ENCODE measurements around the gene ACSM4.

Gene ACSM4

GRCh38 chr12:7339675-7340074 is 35.8 kb downstream of the ACSM4 start:
- no peak overlapping the region for H4K8ac ChIP-seq (ENCODE audit: low read depth, low read length)
- no peak overlapping the region for H3K9ac ChIP-seq (ENCODE audit: low read depth, low read length, poor library complexity)
- H3K27ac ChIP-seq (replicated peaks; ENCODE audit: low read length), result no peak overlapping the region
- no peak overlapping the region for H2BK12ac ChIP-seq (ENCODE audit: low read length)
- H4K91ac ChIP-seq (ENCODE audit: low read depth, low read length, poor library complexity), result no peak overlapping the region
- H3K36me3 ChIP-seq (replicated peaks in 1 of 2; ENCODE audit: control insufficient read depth in 2 of 2, insufficient read depth in 2 of 2, low read length in 2 of 2), result no peaks in the 10 kb centered on the region
- no peak overlapping the region for H3K4ac ChIP-seq (ENCODE audit: low read length)
- H3K4me1 ChIP-seq (ENCODE audit: control insufficient read depth in 2 of 2, insufficient read depth in 1 of 2, low read depth in 1 of 2, low read length in 2 of 2), result no peaks in the 10 kb centered on the region
- no peaks in the 10 kb centered on the region for H3K27me3 ChIP-seq (ENCODE audit: control insufficient read depth in 3 of 3, insufficient read depth in 3 of 3, low read depth in 1 of 3, low read length in 3 of 3)
- no peak overlapping the region for H2BK15ac ChIP-seq (ENCODE audit: low read length)
- no peak overlapping the region for H2AK5ac ChIP-seq (ENCODE audit: low read depth, low read length)
- no peak overlapping the region for H2AFZ ChIP-seq (ENCODE audit: low read length)
- H3K23ac ChIP-seq (ENCODE audit: low read depth, low read length, poor library complexity), result no peak overlapping the region
- no peaks in the 10 kb centered on the region for H3K79me1 ChIP-seq (ENCODE audit: low read depth, low read length)
- no CpG with 5 or more reads among the region's 1 CpG for WGBS, 2 donors (ENCODE audit: extremely low coverage in 2 of 2, insufficient read length in 2 of 2, insufficient replicate concordance in 1 of 2)
- H3K18ac ChIP-seq (ENCODE audit: low read length), result no peak overlapping the region
- H3K14ac ChIP-seq (ENCODE audit: low read length), result no peak overlapping the region
- DNase-seq (ENCODE audit: low spot score), result no peak
- no peak overlapping the region for H3K4me2 ChIP-seq (ENCODE audit: insufficient read depth, low read length, poor library complexity, severe bottlenecking)
- no peak overlapping the region for H3K4me3 ChIP-seq (ENCODE audit: low read length in 2 of 2)
- peaks cover 0 to 4% of the 10 kb centered on the region in 2 donors for H3K9me3 ChIP-seq (replicated peaks in 1 of 2; ENCODE audit: control insufficient read depth in 2 of 2, insufficient read depth in 1 of 2, low read depth in 1 of 2, low read length in 2 of 2)
- no peak overlapping the region for H2BK120ac ChIP-seq (ENCODE audit: low read depth, low read length)
- H2BK5ac ChIP-seq (ENCODE audit: low read length), result no peak overlapping the region

GRCh38 chr12:7344833-7345606 is 41.1 kb downstream of the ACSM4 start:
- peaks cover 0 to 5% of the 10 kb centered on the region in 2 donors for H3K9me3 ChIP-seq (replicated peaks in 1 of 2; ENCODE audit: control insufficient read depth in 2 of 2, insufficient read depth in 1 of 2, low read depth in 1 of 2, low read length in 2 of 2)
- no peak overlapping the region for H2AFZ ChIP-seq (ENCODE audit: low read length)
- no peak overlapping the region for H3K4ac ChIP-seq (ENCODE audit: low read length)
- H4K91ac ChIP-seq (ENCODE audit: low read depth, low read length, poor library complexity), result no peak overlapping the region
- H3K27me3 ChIP-seq (ENCODE audit: control insufficient read depth in 3 of 3, insufficient read depth in 3 of 3, low read depth in 1 of 3, low read length in 3 of 3), result no peaks in the 10 kb centered on the region
- H2BK120ac ChIP-seq (ENCODE audit: low read depth, low read length), result no peak overlapping the region
- no peak overlapping the region for H2BK15ac ChIP-seq (ENCODE audit: low read length)
- no peak overlapping the region for H3K4me2 ChIP-seq (ENCODE audit: insufficient read depth, low read length, poor library complexity, severe bottlenecking)
- H3K9ac ChIP-seq (ENCODE audit: low read depth, low read length, poor library complexity), result no peak overlapping the region
- H4K8ac ChIP-seq (ENCODE audit: low read depth, low read length), result no peak overlapping the region
- H3K79me1 ChIP-seq (ENCODE audit: low read depth, low read length), result no peaks in the 10 kb centered on the region
- no peak overlapping the region for H2BK12ac ChIP-seq (ENCODE audit: low read length)
- H2AK5ac ChIP-seq (ENCODE audit: low read depth, low read length), result no peak overlapping the region
- H3K4me3 ChIP-seq (ENCODE audit: low read length in 2 of 2), result no peak overlapping the region
- no peak overlapping the region for H3K18ac ChIP-seq (ENCODE audit: low read length)
- H2BK5ac ChIP-seq (ENCODE audit: low read length), result no peak overlapping the region
- H3K27ac ChIP-seq (replicated peaks; ENCODE audit: low read length), result no peak overlapping the region
- DNase-seq (ENCODE audit: low spot score), result no peak
- no peak overlapping the region for H3K14ac ChIP-seq (ENCODE audit: low read length)
- H3K4me1 ChIP-seq (ENCODE audit: control insufficient read depth in 2 of 2, insufficient read depth in 1 of 2, low read depth in 1 of 2, low read length in 2 of 2), result no peaks in the 10 kb centered on the region
- H3K36me3 ChIP-seq (replicated peaks in 1 of 2; ENCODE audit: control insufficient read depth in 2 of 2, insufficient read depth in 2 of 2, low read length in 2 of 2), result no peaks in the 10 kb centered on the region
- H3K23ac ChIP-seq (ENCODE audit: low read depth, low read length, poor library complexity), result no peak overlapping the region

- H2BK15ac ChIP-seq (ENCODE audit: low read length), result no peak overlapping the region
- H3K9me3 ChIP-seq (replicated peaks in 1 of 2; ENCODE audit: control insufficient read depth in 2 of 2, insufficient read depth in 1 of 2, low read depth in 1 of 2, low read length in 2 of 2), result peaks cover 0 to 5% of the 10 kb centered on the region in 2 donors
- H3K4me1 ChIP-seq (ENCODE audit: control insufficient read depth in 2 of 2, insufficient read depth in 1 of 2, low read depth in 1 of 2, low read length in 2 of 2), result no peaks in the 10 kb centered on the region
- no peak for DNase-seq (ENCODE audit: low spot score)
- H3K4me2 ChIP-seq (ENCODE audit: insufficient read depth, low read length, poor library complexity, severe bottlenecking), result no peak overlapping the region
- no peaks in the 10 kb centered on the region for H3K27me3 ChIP-seq (ENCODE audit: control insufficient read depth in 3 of 3, insufficient read depth in 3 of 3, low read depth in 1 of 3, low read length in 3 of 3)
- H3K18ac ChIP-seq (ENCODE audit: low read length), result no peak overlapping the region
- no peak overlapping the region for H4K91ac ChIP-seq (ENCODE audit: low read depth, low read length, poor library complexity)
- H2BK5ac ChIP-seq (ENCODE audit: low read length), result no peak overlapping the region
- no peak overlapping the region for H3K9ac ChIP-seq (ENCODE audit: low read depth, low read length, poor library complexity)
- H2AK5ac ChIP-seq (ENCODE audit: low read depth, low read length), result no peak overlapping the region
- H3K4me3 ChIP-seq (ENCODE audit: low read length in 2 of 2), result no peak overlapping the region
- H2AFZ ChIP-seq (ENCODE audit: low read length), result no peak overlapping the region
- H3K4ac ChIP-seq (ENCODE audit: low read length), result no peak overlapping the region
- H2BK12ac ChIP-seq (ENCODE audit: low read length), result no peak overlapping the region
- no peak overlapping the region for H2BK120ac ChIP-seq (ENCODE audit: low read depth, low read length)
- no peaks in the 10 kb centered on the region for H3K36me3 ChIP-seq (replicated peaks in 1 of 2; ENCODE audit: control insufficient read depth in 2 of 2, insufficient read depth in 2 of 2, low read length in 2 of 2)
- no peak overlapping the region for H3K27ac ChIP-seq (replicated peaks; ENCODE audit: low read length)
- no CpG with 5 or more reads among the region's 6 CpGs for WGBS, 2 donors (ENCODE audit: extremely low coverage in 2 of 2, insufficient read length in 2 of 2, insufficient replicate concordance in 1 of 2)
- no peak overlapping the region for H3K23ac ChIP-seq (ENCODE audit: low read depth, low read length, poor library complexity)
- H3K79me1 ChIP-seq (ENCODE audit: low read depth, low read length), result no peaks in the 10 kb centered on the region
- H3K14ac ChIP-seq (ENCODE audit: low read length), result no peak overlapping the region
- H4K8ac ChIP-seq (ENCODE audit: low read depth, low read length), result no peak overlapping the region
Observed at GRCh38 chr12:7346551-7347225, 42.8 kb downstream of the ACSM4 start.

- no peak for DNase-seq (ENCODE audit: low spot score)
Observed at GRCh38 chr12:7349418-7349817, 45.5 kb downstream of the ACSM4 start.

More at GRCh38 chr12:7349418-7349817, 45.5 kb downstream of the ACSM4 start:
- WGBS, 2 donors (ENCODE audit: extremely low coverage in 2 of 2, insufficient read length in 2 of 2, insufficient replicate concordance in 1 of 2), result no CpG with 5 or more reads among the region's 4 CpGs
- Histone ChIP-seq H3K27me3 (ENCODE audit: control insufficient read depth in 3 of 3, insufficient read depth in 3 of 3, low read depth in 1 of 3, low read length in 3 of 3) (no peaks in the 10 kb centered on the region), H3K9me3 (replicated peaks in 1 of 2; ENCODE audit: control insufficient read depth in 2 of 2, insufficient read depth in 1 of 2, low read depth in 1 of 2, low read length in 2 of 2) (peaks cover 0 to 2% of the 10 kb centered on the region in 2 donors), H3K14ac (ENCODE audit: low read length) (no peak overlapping the region), H3K79me1 (ENCODE audit: low read depth, low read length) (no peaks in the 10 kb centered on the region), H2BK15ac (ENCODE audit: low read length) (no peak overlapping the region), H3K4me3 (ENCODE audit: low read length in 2 of 2) (no peak overlapping the region), H2BK12ac (ENCODE audit: low read length) (no peak overlapping the region), H3K36me3 (replicated peaks in 1 of 2; ENCODE audit: control insufficient read depth in 2 of 2, insufficient read depth in 2 of 2, low read length in 2 of 2) (no peaks in the 10 kb centered on the region), H2AK5ac (ENCODE audit: low read depth, low read length) (no peak overlapping the region), H3K4me2 (ENCODE audit: insufficient read depth, low read length, poor library complexity, severe bottlenecking) (no peak overlapping the region), H3K9ac (ENCODE audit: low read depth, low read length, poor library complexity) (no peak overlapping the region), H2AFZ (ENCODE audit: low read length) (no peak overlapping the region), H3K18ac (ENCODE audit: low read length) (no peak overlapping the region), H4K91ac (ENCODE audit: low read depth, low read length, poor library complexity) (no peak overlapping the region), H3K4me1 (ENCODE audit: control insufficient read depth in 2 of 2, insufficient read depth in 1 of 2, low read depth in 1 of 2, low read length in 2 of 2) (no peaks in the 10 kb centered on the region), H4K8ac (ENCODE audit: low read depth, low read length) (no peak overlapping the region), H3K23ac (ENCODE audit: low read depth, low read length, poor library complexity) (no peak overlapping the region), H3K4ac (ENCODE audit: low read length) (no peak overlapping the region), H3K27ac (replicated peaks; ENCODE audit: low read length) (no peak overlapping the region), H2BK120ac (ENCODE audit: low read depth, low read length) (no peak overlapping the region), H2BK5ac (ENCODE audit: low read length) (no peak overlapping the region)
